Muscle of back (tissue), 11 donors: ENCODE results near the gene C3orf22. TPM values are rescaled to one million over a fixed set of nuclear protein-coding genes. Genes with fewer than 3 reads are reported as not detected.

Experiments used
- DNase-seq, 3 donors: peaks; one replicate each; pipeline versions ENCODE4 v3.0.0 to v3.0.0-alpha.2; 2013
- polyA plus RNA-seq, 10 donors: library from polyadenylated mRNA; unstranded; fragments of 120-200 nt; gene quantifications; one replicate each; pipeline ENCODE4 v1.2.1, GENCODE V29; 2013; ENCODE audit not compliant: insufficient read length in 10 of 10

Gene C3orf22
- polyA plus RNA-seq, 10 donors, result 0.08 to 0.35 TPM; not detected in 8

GRCh38 chr3:126515066-126515706 is 43.5 kb downstream of the C3orf22 start:
- no peak for DNase-seq

GRCh38 chr3:126514161-126514560 is 44.6 kb downstream of the C3orf22 start:
- DNase-seq, result no peak

- no peak for DNase-seq
Observed at GRCh38 chr3:126512916-126513650, 45.6 kb downstream of the C3orf22 start.

- DNase-seq, result no peak
Observed at GRCh38 chr3:126512026-126512425, 46.7 kb downstream of the C3orf22 start.

GRCh38 chr3:126511291-126511690 is 47.4 kb downstream of the C3orf22 start:
- DNase-seq, result no peak

GRCh38 chr3:126510308-126510910 is 48.3 kb downstream of the C3orf22 start:
- no peak for DNase-seq

GRCh38 chr3:126509597-126510307 is 49.0 kb downstream of the C3orf22 start:
- DNase-seq, result no peak

- no peak for DNase-seq
Observed at GRCh38 chr3:126508564-126508964, 50.2 kb downstream of the C3orf22 start.

GRCh38 chr3:126507886-126508285 is 50.8 kb downstream of the C3orf22 start:
- no peak for DNase-seq

GRCh38 chr3:126503701-126504100 is 55.0 kb downstream of the C3orf22 start:
- DNase-seq, result no peak

- no peak for DNase-seq
Observed at GRCh38 chr3:126502656-126503055, 56.1 kb downstream of the C3orf22 start.

- no peak for DNase-seq
Observed at GRCh38 chr3:126501736-126502135, 57.0 kb downstream of the C3orf22 start.

- DNase-seq, result no peak
Observed at GRCh38 chr3:126501054-126501453, 57.7 kb downstream of the C3orf22 start.

GRCh38 chr3:126500016-126500415 is 58.7 kb downstream of the C3orf22 start:
- no peak for DNase-seq

Other genes with a start within 250 kb of the C3orf22 start
- 1 to 10 TPM in 5 of 10 donors, under 1 TPM in 5; 0.66 to 2.1 (median 1.1) TPM for gene KLF15, start 201.5 kb downstream of the C3orf22 start, polyA plus RNA-seq
- gene CFAP100, start 164.0 kb downstream of the C3orf22 start, polyA plus RNA-seq, result under 1 TPM in 6 of 10 donors, not detected in 4; 0.17 to 0.74 (median 0.36) TPM
- gene ZXDC, start 83.0 kb downstream of the C3orf22 start, polyA plus RNA-seq, result 10 to 100 TPM; 18.1 to 28.7 (median 23.8) TPM
- gene UROC1, start 41.2 kb downstream of the C3orf22 start, polyA plus RNA-seq, result under 1 TPM in 1 of 10 donors, not detected in 9; 0.07 TPM
- gene CHST13, start 34.8 kb downstream of the C3orf22 start, polyA plus RNA-seq, result under 1 TPM in 8 of 10 donors, not detected in 2; 0.09 to 0.45 (median 0.21) TPM
- 10 to 100 TPM in 5 of 10 donors, 1 to 10 TPM in 5; 8.3 to 13.7 (median 9.8) TPM for gene TXNRD3, start 96.2 kb upstream of the C3orf22 start, polyA plus RNA-seq
- 10 to 100 TPM in 1 of 10 donors, 1 to 10 TPM in 9; 5.3 to 13.7 (median 8.0) TPM for gene CHCHD6, start 145.3 kb upstream of the C3orf22 start, polyA plus RNA-seq